GM20431 (cell line): ENCODE measurements around the gene IGFL2.
"Not testable (repeated sequence)": the region's sequence is repeated elsewhere in the genome, so short reads cannot be mapped to it uniquely, and the experiment has no call there.

Experiments used
- in situ Hi-C: fragments of 300-500 bp; cut with MseI, MboI; formaldehyde crosslinking; loops from one replicate; pipeline ENCODE4 v1.15.0; 2020; ENCODE audit warnings: low sequenced_read_pairs; ENCODE audit not compliant: unreplicated experiment

The IGFL2 gene

GRCh38 chr19:46205183-46205984 lies 57.3 kb downstream of the IGFL2 start:
- in situ Hi-C loops: no loop called here

- in situ Hi-C loops: no loop called here
Observed at GRCh38 chr19:46206176-46206575, 58.1 kb downstream of the IGFL2 start.

GRCh38 chr19:46206682-46207081 lies 58.6 kb downstream of the IGFL2 start:
- in situ Hi-C loops: no loop called here

DNA sequence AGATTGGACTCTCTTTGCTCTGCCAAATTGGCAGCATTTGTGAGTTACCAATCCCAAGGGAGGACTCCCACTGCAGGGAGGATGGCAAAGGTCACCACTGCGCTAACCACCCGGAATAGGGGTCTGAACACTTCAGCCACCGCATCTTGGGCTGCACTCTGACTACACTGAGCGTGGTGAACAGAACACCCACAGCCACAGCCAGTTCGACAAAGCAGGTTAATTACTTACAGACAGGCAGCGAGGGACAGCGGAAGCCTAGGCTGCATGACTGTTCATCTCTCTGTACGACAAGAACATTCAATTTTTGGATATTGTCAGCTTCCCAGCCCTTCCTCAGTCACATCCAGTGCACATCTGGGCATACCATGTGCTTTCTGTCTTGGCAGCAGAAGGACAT lies 59.8 kb downstream of the IGFL2 start:
- in situ Hi-C loops: not testable (repeated sequence)

DNA sequence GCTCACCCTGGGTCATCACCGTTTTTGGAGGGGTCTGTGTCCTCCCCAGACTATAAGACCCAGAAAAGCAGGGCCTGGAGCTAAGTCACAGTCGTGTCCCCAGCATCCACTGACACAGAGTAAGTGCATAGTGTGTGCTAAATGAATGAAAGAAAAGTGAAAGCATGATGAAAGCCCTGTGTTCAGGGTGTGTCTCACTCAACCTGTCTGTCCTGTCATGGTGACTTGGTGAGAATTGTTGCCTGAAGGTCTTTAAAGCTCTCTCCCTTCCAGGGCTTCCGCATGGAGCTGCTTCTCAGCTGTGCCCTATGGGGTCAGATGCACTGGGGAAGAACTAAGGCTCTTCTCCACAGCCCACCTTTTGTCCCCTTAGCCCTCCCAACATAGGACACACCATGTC lies 61.0 kb downstream of the IGFL2 start:
- in situ Hi-C loops: no loop called here

DNA sequence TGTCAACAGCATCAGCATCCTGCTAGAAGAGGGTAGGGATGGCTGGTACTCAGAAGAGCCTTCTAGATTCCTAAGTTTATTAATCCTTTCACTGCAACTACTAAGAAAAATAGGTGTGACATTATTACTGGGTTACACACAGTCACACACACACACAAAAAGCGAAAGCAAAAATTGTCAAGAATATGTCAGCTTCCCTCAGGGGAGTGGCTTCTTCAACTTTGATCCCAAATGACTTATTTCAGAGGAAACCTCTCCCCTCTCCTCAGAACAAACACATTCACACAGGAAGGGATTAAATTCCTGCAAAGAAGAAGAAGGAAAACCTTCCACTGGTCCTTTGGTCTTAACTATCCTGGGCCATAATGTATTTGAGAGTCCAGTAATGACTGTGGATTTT lies 61.4 kb downstream of the IGFL2 start:
- in situ Hi-C loops: no loop called here

- in situ Hi-C loops: no loop called here
Observed at GRCh38 chr19:46210669-46211068, 62.6 kb downstream of the IGFL2 start.
